ENCODE data around the gene SARS1. TPM values are rescaled to one million over a fixed set of nuclear protein-coding genes. Genes with fewer than 3 reads are reported as not detected.

SARS1 gene
- total and polyA plus RNA-seq, 2 of the 13 experiments (the other 11 are each of a cell fraction or from before 2014, with no cell fraction given), result 103 to 134 TPM

GRCh38 chr1:109248444-109248796 is 34.7 kb downstream of the SARS1 start (continued):
- TF ChIP-seq ZKSCAN8 (CRISPR knock-in tag; IDR thresholded peaks at IDR 0.05; ENCODE audit: borderline replicate concordance) (no peak), ZNF280B (CRISPR knock-in tag; IDR thresholded peaks at IDR 0.05; ENCODE audit: borderline replicate concordance) (no peak), ZGPAT (CRISPR knock-in tag; IDR thresholded peaks at IDR 0.05) (no peak), NFE2L2 (IDR thresholded peaks at IDR 0.05; ENCODE audit: low read length) (no peak), KDM1A (CRISPR knock-in tag; IDR thresholded peaks at IDR 0.05) (no peak), PRDM4 (CRISPR knock-in tag; IDR thresholded peaks at IDR 0.05; ENCODE audit: borderline replicate concordance) (no peak), POLR2AphosphoS2 (IDR thresholded peaks at IDR 0.05; ENCODE audit: low read depth, low read length) (no peak), FUBP1 (CRISPR knock-in tag; IDR thresholded peaks at IDR 0.05; ENCODE audit: borderline replicate concordance) (no peak), TEAD2 (CRISPR knock-in tag; IDR thresholded peaks at IDR 0.05) (no peak), WIZ (CRISPR knock-in tag; IDR thresholded peaks at IDR 0.05) (no peak)

All from HepG2 (cell line).